Measurements from ENCODE around the gene TTC13.

TTC13 gene

GRCh38 chr1:230966358-230966873 lies 12.2 kb downstream of the TTC13 start:
- H3K27ac ChIP-seq (ENCODE audit: low read depth, low read length), result no peak overlapping the region
- no peak overlapping the region for H3K4me3 ChIP-seq (ENCODE audit: low read length)
- H3K36me3 ChIP-seq (ENCODE audit: control insufficient read depth, insufficient read depth, low read length), result no peaks in the 10 kb centered on the region
- H3K27me3 ChIP-seq (ENCODE audit: control insufficient read depth, insufficient read depth, low read length), result no peaks in the 10 kb centered on the region
- H3K4me1 ChIP-seq (ENCODE audit: control insufficient read depth, insufficient read depth, low read length), result no peaks in the 10 kb centered on the region
- no peak overlapping the region for H3K9ac ChIP-seq (ENCODE audit: low read length)

GRCh38 chr1:230965535-230965934 lies 13.1 kb downstream of the TTC13 start:
- no peak overlapping the region for H3K9ac ChIP-seq (ENCODE audit: low read length)
- no peak overlapping the region for H3K27ac ChIP-seq (ENCODE audit: low read depth, low read length)
- no peaks in the 10 kb centered on the region for H3K27me3 ChIP-seq (ENCODE audit: control insufficient read depth, insufficient read depth, low read length)
- no peaks in the 10 kb centered on the region for H3K36me3 ChIP-seq (ENCODE audit: control insufficient read depth, insufficient read depth, low read length)
- H3K4me3 ChIP-seq (ENCODE audit: low read length), result no peak overlapping the region
- no peaks in the 10 kb centered on the region for H3K4me1 ChIP-seq (ENCODE audit: control insufficient read depth, insufficient read depth, low read length)

GRCh38 chr1:230964896-230965295 lies 13.8 kb downstream of the TTC13 start:
- no peaks in the 10 kb centered on the region for H3K36me3 ChIP-seq (ENCODE audit: control insufficient read depth, insufficient read depth, low read length)
- H3K27me3 ChIP-seq (ENCODE audit: control insufficient read depth, insufficient read depth, low read length), result no peaks in the 10 kb centered on the region

GRCh38 chr1:230958370-230958769 lies 20.3 kb downstream of the TTC13 start:
- Histone ChIP-seq H3K9ac (ENCODE audit: low read length) (no peak overlapping the region), H3K36me3 (ENCODE audit: control insufficient read depth, insufficient read depth, low read length) (no peaks in the 10 kb centered on the region), H3K27ac (ENCODE audit: low read depth, low read length) (no peak overlapping the region), H3K4me1 (ENCODE audit: control insufficient read depth, insufficient read depth, low read length) (no peaks in the 10 kb centered on the region), H3K27me3 (ENCODE audit: control insufficient read depth, insufficient read depth, low read length) (no peaks in the 10 kb centered on the region), H3K4me3 (ENCODE audit: low read length) (no peak overlapping the region)

More at GRCh38 chr1:230964896-230965295, 13.8 kb downstream of the TTC13 start:
- Histone ChIP-seq H3K27ac (ENCODE audit: low read depth, low read length) (no peak overlapping the region), H3K4me1 (ENCODE audit: control insufficient read depth, insufficient read depth, low read length) (no peaks in the 10 kb centered on the region), H3K4me3 (ENCODE audit: low read length) (no peak overlapping the region), H3K9ac (ENCODE audit: low read length) (no peak overlapping the region)

- no peak overlapping the region for H3K9ac ChIP-seq (ENCODE audit: low read length)
- H3K4me3 ChIP-seq (ENCODE audit: low read length), result no peak overlapping the region
- H3K36me3 ChIP-seq (ENCODE audit: control insufficient read depth, insufficient read depth, low read length), result no peaks in the 10 kb centered on the region
- H3K4me1 ChIP-seq (ENCODE audit: control insufficient read depth, insufficient read depth, low read length), result no peaks in the 10 kb centered on the region
- no peaks in the 10 kb centered on the region for H3K27me3 ChIP-seq (ENCODE audit: control insufficient read depth, insufficient read depth, low read length)
- no peak overlapping the region for H3K27ac ChIP-seq (ENCODE audit: low read depth, low read length)
Measured at GRCh38 chr1:230957580-230957989, 21.1 kb downstream of the TTC13 start.

GRCh38 chr1:230950404-230950803 lies 28.3 kb downstream of the TTC13 start:
- no peak overlapping the region for H3K27ac ChIP-seq (ENCODE audit: low read depth, low read length)
- H3K27me3 ChIP-seq (ENCODE audit: control insufficient read depth, insufficient read depth, low read length), result no peaks in the 10 kb centered on the region
- no peak overlapping the region for H3K9ac ChIP-seq (ENCODE audit: low read length)
- H3K36me3 ChIP-seq (ENCODE audit: control insufficient read depth, insufficient read depth, low read length), result peaks cover 8% of the 10 kb centered on the region
- no peak overlapping the region for H3K4me3 ChIP-seq (ENCODE audit: low read length)
- no peaks in the 10 kb centered on the region for H3K4me1 ChIP-seq (ENCODE audit: control insufficient read depth, insufficient read depth, low read length)

- no peaks in the 10 kb centered on the region for H3K27me3 ChIP-seq (ENCODE audit: control insufficient read depth, insufficient read depth, low read length)
- no peak overlapping the region for H3K27ac ChIP-seq (ENCODE audit: low read depth, low read length)
- peaks cover 12% of the 10 kb centered on the region for H3K36me3 ChIP-seq (ENCODE audit: control insufficient read depth, insufficient read depth, low read length)
- H3K4me1 ChIP-seq (ENCODE audit: control insufficient read depth, insufficient read depth, low read length), result no peaks in the 10 kb centered on the region
- no peak overlapping the region for H3K4me3 ChIP-seq (ENCODE audit: low read length)
- H3K9ac ChIP-seq (ENCODE audit: low read length), result no peak overlapping the region
Measured at GRCh38 chr1:230948903-230949302, 29.8 kb downstream of the TTC13 start.

GRCh38 chr1:230948301-230948700 lies 30.4 kb downstream of the TTC13 start:
- no peak overlapping the region for H3K9ac ChIP-seq (ENCODE audit: low read length)
- H3K36me3 ChIP-seq (ENCODE audit: control insufficient read depth, insufficient read depth, low read length), result peaks cover 12% of the 10 kb centered on the region
- H3K27ac ChIP-seq (ENCODE audit: low read depth, low read length), result no peak overlapping the region
- no peak overlapping the region for H3K4me3 ChIP-seq (ENCODE audit: low read length)
- H3K4me1 ChIP-seq (ENCODE audit: control insufficient read depth, insufficient read depth, low read length), result no peaks in the 10 kb centered on the region
- no peaks in the 10 kb centered on the region for H3K27me3 ChIP-seq (ENCODE audit: control insufficient read depth, insufficient read depth, low read length)

- Histone ChIP-seq H3K4me3 (ENCODE audit: low read length) (no peak overlapping the region), H3K36me3 (ENCODE audit: control insufficient read depth, insufficient read depth, low read length) (peaks cover 8% of the 10 kb centered on the region), H3K27me3 (ENCODE audit: control insufficient read depth, insufficient read depth, low read length) (no peaks in the 10 kb centered on the region), H3K9ac (ENCODE audit: low read length) (no peak overlapping the region), H3K4me1 (ENCODE audit: control insufficient read depth, insufficient read depth, low read length) (no peaks in the 10 kb centered on the region), H3K27ac (ENCODE audit: low read depth, low read length) (no peak overlapping the region)
Measured at GRCh38 chr1:230943048-230943593, 35.5 kb downstream of the TTC13 start.

GRCh38 chr1:230940848-230941247 lies 37.8 kb downstream of the TTC13 start:
- H3K9ac ChIP-seq (ENCODE audit: low read length), result no peak overlapping the region
- H3K4me1 ChIP-seq (ENCODE audit: control insufficient read depth, insufficient read depth, low read length), result no peaks in the 10 kb centered on the region
- H3K36me3 ChIP-seq (ENCODE audit: control insufficient read depth, insufficient read depth, low read length), result peaks cover 6% of the 10 kb centered on the region
- H3K27ac ChIP-seq (ENCODE audit: low read depth, low read length), result no peak overlapping the region
- no peaks in the 10 kb centered on the region for H3K27me3 ChIP-seq (ENCODE audit: control insufficient read depth, insufficient read depth, low read length)
- no peak overlapping the region for H3K4me3 ChIP-seq (ENCODE audit: low read length)

GRCh38 chr1:230939806-230940489 lies 38.7 kb downstream of the TTC13 start:
- no peak overlapping the region for H3K4me3 ChIP-seq (ENCODE audit: low read length)
- no peak overlapping the region for H3K9ac ChIP-seq (ENCODE audit: low read length)
- no peaks in the 10 kb centered on the region for H3K27me3 ChIP-seq (ENCODE audit: control insufficient read depth, insufficient read depth, low read length)
- H3K4me1 ChIP-seq (ENCODE audit: control insufficient read depth, insufficient read depth, low read length), result no peaks in the 10 kb centered on the region
- no peak overlapping the region for H3K27ac ChIP-seq (ENCODE audit: low read depth, low read length)
- H3K36me3 ChIP-seq (ENCODE audit: control insufficient read depth, insufficient read depth, low read length), result peaks cover 3% of the 10 kb centered on the region

GRCh38 chr1:230938924-230939368 lies 39.7 kb downstream of the TTC13 start:
- no peak overlapping the region for H3K4me3 ChIP-seq (ENCODE audit: low read length)
- H3K27me3 ChIP-seq (ENCODE audit: control insufficient read depth, insufficient read depth, low read length), result no peaks in the 10 kb centered on the region
- H3K9ac ChIP-seq (ENCODE audit: low read length), result no peak overlapping the region
- H3K27ac ChIP-seq (ENCODE audit: low read depth, low read length), result no peak overlapping the region
- H3K4me1 ChIP-seq (ENCODE audit: control insufficient read depth, insufficient read depth, low read length), result no peaks in the 10 kb centered on the region
- H3K36me3 ChIP-seq (ENCODE audit: control insufficient read depth, insufficient read depth, low read length), result peaks cover 2% of the 10 kb centered on the region

GRCh38 chr1:230937371-230937770 lies 41.3 kb downstream of the TTC13 start:
- no peaks in the 10 kb centered on the region for H3K4me1 ChIP-seq (ENCODE audit: control insufficient read depth, insufficient read depth, low read length)
- H3K4me3 ChIP-seq (ENCODE audit: low read length), result no peak overlapping the region
- peaks cover 2% of the 10 kb centered on the region for H3K36me3 ChIP-seq (ENCODE audit: control insufficient read depth, insufficient read depth, low read length)
- no peaks in the 10 kb centered on the region for H3K27me3 ChIP-seq (ENCODE audit: control insufficient read depth, insufficient read depth, low read length)
- H3K27ac ChIP-seq (ENCODE audit: low read depth, low read length), result no peak overlapping the region
- H3K9ac ChIP-seq (ENCODE audit: low read length), result no peak overlapping the region

Measured in rectal smooth muscle tissue (tissue), 1 donor.